ENCODE results near the gene SKAP2. TPM values are rescaled to one million over a fixed set of nuclear protein-coding genes. Genes with fewer than 3 reads are reported as not detected.
A peak's percentile ranks its signal among the peaks of the same experiment; 100 is the strongest.

The SKAP2 gene
- total and polyA plus RNA-seq, 10 of the 15 experiments (the other 5 are each of a cell fraction or from before 2014, with no cell fraction given): 10.9 to 40.6 (median 23.5) TPM

GRCh38 chr7:26639695-26640094 is 224.7 kb downstream of the SKAP2 start:
- no peak overlapping the region for H3K4me2 ChIP-seq (ENCODE audit: control insufficient read depth, insufficient read depth)
- no peaks in the 10 kb centered on the region for H3K36me3 ChIP-seq (ENCODE audit: control insufficient read depth in 2 of 2, insufficient read depth in 2 of 2, low read length in 1 of 2)
- DNase-seq (ENCODE audit: low read depth, low spot score) (no peak), ATAC-seq (no peak), FAIRE-seq (no peak)
- no peak overlapping the region for H2AFZ ChIP-seq (ENCODE audit: control insufficient read depth, low read depth, low read length)
- CTCF ChIA-PET: no interaction called here
- no peaks in the 10 kb centered on the region for H3K4me1 ChIP-seq (ENCODE audit: control insufficient read depth, insufficient read depth, low read length)
- no peaks in the 10 kb centered on the region for H3K27me3 ChIP-seq (replicated peaks in 1 of 2; ENCODE audit: control insufficient read depth in 2 of 2, insufficient read depth in 2 of 2, low read length in 1 of 2)
- 73% methylated on average over 5 of the region's 5 CpGs for WGBS (ENCODE audit: insufficient coverage, insufficient replicate concordance, low lambda C conversion rate, missing lambda C conversion rate)
- intact Hi-C loops (cut with micrococcal nuclease; ENCODE audit: unreplicated experiment): no loop called here
- no peaks in the 10 kb centered on the region for H3K9me3 ChIP-seq (replicated peaks; ENCODE audit: control insufficient read depth, insufficient read depth, low read length)
- BruUV-seq (replicated peaks): no TSS peak
- RAD21 ChIA-PET (ENCODE audit: unreplicated experiment): no interaction called here
- in situ Hi-C loops (cut with MboI): no loop called here
- H3K27ac ChIP-seq (ENCODE audit: control insufficient read depth, insufficient read depth): no peak overlapping the region
- H4K20me1 ChIP-seq (ENCODE audit: control insufficient read depth, insufficient read depth): no peaks in the 10 kb centered on the region
- POLR2A ChIA-PET: no interaction called here
- SMC1A ChIA-PET (ENCODE audit: uncharacterized antibody, unreplicated experiment): no interaction called here
- no peak for TF ChIP-seq ESRRA (IDR thresholded peaks at IDR 0.05; ENCODE audit: low read length)
- TF ChIP-seq NR2C2 (IDR thresholded peaks at IDR 0.05; ENCODE audit: borderline replicate concordance, control insufficient read depth, insufficient read length, low read depth): peak; percentile 14
- H3K9ac ChIP-seq (ENCODE audit: control insufficient read depth, insufficient read depth, low read length): no peak overlapping the region
- H3K79me2 ChIP-seq (ENCODE audit: control insufficient read depth, insufficient read depth, low read length): no peaks in the 10 kb centered on the region
- no peak overlapping the region for H3K4me3 ChIP-seq

- no TSS peak for BruUV-seq (replicated peaks)
- Histone ChIP-seq H3K4me3 (no peak overlapping the region), H3K27me3 (replicated peaks in 1 of 2; ENCODE audit: control insufficient read depth in 2 of 2, insufficient read depth in 2 of 2, low read length in 1 of 2) (no peaks in the 10 kb centered on the region), H3K9ac (ENCODE audit: control insufficient read depth, insufficient read depth, low read length) (no peak overlapping the region), H3K9me3 (replicated peaks; ENCODE audit: control insufficient read depth, insufficient read depth, low read length) (no peaks in the 10 kb centered on the region), H3K4me2 (ENCODE audit: control insufficient read depth, insufficient read depth) (no peak overlapping the region), H2AFZ (ENCODE audit: control insufficient read depth, low read depth, low read length) (no peak overlapping the region), H3K27ac (ENCODE audit: control insufficient read depth, insufficient read depth) (no peak overlapping the region), H4K20me1 (ENCODE audit: control insufficient read depth, insufficient read depth) (no peaks in the 10 kb centered on the region), H3K79me2 (ENCODE audit: control insufficient read depth, insufficient read depth, low read length) (no peaks in the 10 kb centered on the region), H3K36me3 (ENCODE audit: control insufficient read depth in 2 of 2, insufficient read depth in 2 of 2, low read length in 1 of 2) (no peaks in the 10 kb centered on the region), H3K4me1 (ENCODE audit: control insufficient read depth, insufficient read depth, low read length) (no peaks in the 10 kb centered on the region)
- in situ Hi-C loops (cut with MboI) (no loop called here), intact Hi-C loops (cut with micrococcal nuclease; ENCODE audit: unreplicated experiment) (no loop called here)
- CTCF ChIA-PET: no interaction called here
- POLR2A ChIA-PET: no interaction called here
- SMC1A ChIA-PET (ENCODE audit: uncharacterized antibody, unreplicated experiment): no interaction called here
- FAIRE-seq (no peak), DNase-seq (ENCODE audit: low read depth, low spot score) (no peak), ATAC-seq (no peak)
- 60% methylated on average over 4 of the region's 4 CpGs for WGBS (ENCODE audit: insufficient coverage, insufficient replicate concordance, low lambda C conversion rate, missing lambda C conversion rate)
- RAD21 ChIA-PET (ENCODE audit: unreplicated experiment): no interaction called here
- TF ChIP-seq, protein P1, sequence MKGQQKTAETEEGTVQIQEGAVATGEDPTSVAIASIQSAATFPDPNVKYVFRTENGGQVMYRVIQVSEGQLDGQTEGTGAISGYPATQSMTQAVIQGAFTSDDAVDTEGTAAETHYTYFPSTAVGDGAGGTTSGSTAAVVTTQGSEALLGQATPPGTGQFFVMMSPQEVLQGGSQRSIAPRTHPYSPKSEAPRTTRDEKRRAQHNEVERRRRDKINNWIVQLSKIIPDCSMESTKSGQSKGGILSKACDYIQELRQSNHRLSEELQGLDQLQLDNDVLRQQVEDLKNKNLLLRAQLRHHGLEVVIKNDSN (IDR thresholded peaks at IDR 0.05; ENCODE audit: borderline replicate concordance, extremely low read length, insufficient read depth, low read depth, low read length): no peak
- TF ChIP-seq MYC (IDR thresholded peaks at IDR 0.05; ENCODE audit: insufficient read depth, insufficient read length, insufficient replicate concordance, low read length, severe bottlenecking) (no peak), HCFC1 (IDR thresholded peaks at IDR 0.05; ENCODE audit: low read length) (no peak), EP300 (IDR thresholded peaks at IDR 0.05; ENCODE audit: borderline replicate concordance in 1 of 2, control insufficient read depth in 1 of 2, low read depth in 2 of 2, low read length in 2 of 2) (no peak), RAD21 (IDR thresholded peaks at IDR 0.05; ENCODE audit: insufficient read depth, low read depth, low read length) (no peak), CEBPB (IDR thresholded peaks at IDR 0.05; ENCODE audit: borderline replicate concordance in 1 of 2, low read depth in 2 of 2, low read length in 2 of 2) (no peak), ZSCAN29 (IDR thresholded peaks at IDR 0.05) (no peak), CBFB (IDR thresholded peaks at IDR 0.05; ENCODE audit: low read depth) (no peak), MTA2 (IDR thresholded peaks at IDR 0.05; ENCODE audit: low read depth) (no peak), RUNX3 (IDR thresholded peaks at IDR 0.05; ENCODE audit: low read length) (no peak), POLR2A (IDR thresholded peaks at IDR 0.05; ENCODE audit: low read depth, low read length) (no peak), ATF2 (IDR thresholded peaks at IDR 0.05; ENCODE audit: low read length) (no peak), MEF2A (IDR thresholded peaks at IDR 0.05; ENCODE audit: insufficient read depth, low read depth, low read length) (no peak), ZNF274 (IDR thresholded peaks at IDR 0.05; ENCODE audit: insufficient read depth, insufficient read length) (no peak), TCF12 (IDR thresholded peaks at IDR 0.05; ENCODE audit: low read depth, low read length) (no peak), SREBF1 (IDR thresholded peaks at IDR 0.05; ENCODE audit: low read length) (no peak)
Observed at GRCh38 chr7:26639111-26639510, 225.3 kb downstream of the SKAP2 start.

Measured in GM12878 (cell line).